H9 (cell line): ENCODE data around the gene ZBTB7A. TPM values are rescaled to one million over a fixed set of nuclear protein-coding genes. Genes with fewer than 3 reads are reported as not detected.

Experiments
- DNase-seq: peaks from one replicate; pipeline ENCODE4 v3.0.0-alpha.2; 2017
- H2AFZ ChIP-seq: one replicate; pipeline ENCODE4 v1.6.1; 2013; ENCODE audit warnings: mild to moderate bottlenecking, low read length, control low read depth, moderate library complexity
- H2AK5ac ChIP-seq: 2 replicates; pipeline ENCODE4 v1.6.1; 2013; ENCODE audit warnings: low read length, control low read depth, mixed read lengths; ENCODE audit not compliant: insufficient read length
- H2BK120ac ChIP-seq: one replicate; pipeline ENCODE4 v1.6.1; 2013; ENCODE audit warnings: low read depth, mild to moderate bottlenecking, low read length, control low read depth, inconsistent platforms; ENCODE audit not compliant: poor library complexity, severe bottlenecking
- H2BK12ac ChIP-seq: 2 replicates; pipeline ENCODE4 v1.6.1; 2013; ENCODE audit warnings: low read length, control low read depth, mixed read lengths, low read depth; ENCODE audit not compliant: insufficient read length
- H2BK15ac ChIP-seq: 2 replicates; pipeline ENCODE4 v1.6.1; 2013; ENCODE audit warnings: low read depth, low read length, control low read depth
- H2BK20ac ChIP-seq: one replicate; pipeline ENCODE4 v1.6.1; 2013; ENCODE audit warnings: low read depth, mild to moderate bottlenecking, low read length, control low read depth, inconsistent platforms; ENCODE audit not compliant: poor library complexity, severe bottlenecking
- H2BK5ac ChIP-seq: 2 replicates; pipeline ENCODE4 v1.6.1; 2013; ENCODE audit warnings: low read length, control low read depth, mixed read lengths; ENCODE audit not compliant: insufficient read length
- H3K14ac ChIP-seq: 2 replicates; pipeline ENCODE4 v1.6.1; 2013; ENCODE audit warnings: low read length, control low read depth; ENCODE audit not compliant: insufficient read depth
- H3K18ac ChIP-seq: 2 replicates; pipeline ENCODE4 v1.6.1; 2013; ENCODE audit warnings: low read depth, mild to moderate bottlenecking, mixed read lengths, low read length, control low read depth; ENCODE audit not compliant: insufficient read length
- H3K23ac ChIP-seq: 2 replicates; pipeline ENCODE4 v1.6.1; 2013; ENCODE audit warnings: low read length, control low read depth, mixed read lengths, low read depth; ENCODE audit not compliant: insufficient read length
- H3K23me2 ChIP-seq: 2 replicates; pipeline ENCODE4 v1.6.1; 2013; ENCODE audit warnings: low read depth, mild to moderate bottlenecking, mixed read lengths, low read length, control low read depth; ENCODE audit not compliant: insufficient read length, poor library complexity, severe bottlenecking
- H3K27ac ChIP-seq: 2 replicates; pipeline ENCODE4 v1.5.1; 2013; ENCODE audit warnings: low read length, control low read depth, mixed read lengths, low read depth; ENCODE audit not compliant: insufficient read length
- H3K27me3 ChIP-seq: 2 replicates; pipeline ENCODE4 v1.6.1; 2013; ENCODE audit warnings: low read length, control low read depth, inconsistent platforms; ENCODE audit not compliant: insufficient read depth
- H3K4ac ChIP-seq: 2 replicates; pipeline ENCODE4 v1.6.1; 2013; ENCODE audit warnings: low read depth, mild to moderate bottlenecking, control low read depth, inconsistent platforms, low read length, moderate library complexity
- H3K4me1 ChIP-seq: 2 replicates; pipeline ENCODE4 v1.6.1; 2013; ENCODE audit warnings: low read length, control low read depth, inconsistent platforms; ENCODE audit not compliant: insufficient read depth
- H3K4me2 ChIP-seq: 2 replicates; pipeline ENCODE4 v1.6.1; 2013; ENCODE audit warnings: low read length, control low read depth, mixed read lengths; ENCODE audit not compliant: insufficient read length, insufficient read depth
- H3K56ac ChIP-seq: 2 replicates; pipeline ENCODE4 v1.6.1; 2013; ENCODE audit warnings: low read depth, mild to moderate bottlenecking, mixed read lengths, low read length, control low read depth; ENCODE audit not compliant: insufficient read length
- H3K79me1 ChIP-seq: 2 replicates; pipeline ENCODE4 v1.6.1; 2013; ENCODE audit warnings: low read depth, mild to moderate bottlenecking, moderate library complexity, low read length, control low read depth, inconsistent platforms; ENCODE audit not compliant: insufficient read depth, poor library complexity, severe bottlenecking
- H3K79me2 ChIP-seq: 2 replicates; pipeline ENCODE4 v1.6.1; 2013; ENCODE audit warnings: low read length, control low read depth, inconsistent platforms; ENCODE audit not compliant: insufficient read depth
- H3K9ac ChIP-seq: 2 replicates; pipeline ENCODE4 v1.6.1; 2013; ENCODE audit warnings: low read length, control low read depth, mixed read lengths; ENCODE audit not compliant: insufficient read length; ENCODE audit errors: extremely low read depth
- H3K9me3 ChIP-seq: one replicate; pipeline ENCODE4 v1.6.1; 2013; ENCODE audit warnings: low read depth, low read length, inconsistent platforms; ENCODE audit not compliant: control insufficient read depth
- H3T11ph ChIP-seq: one replicate; pipeline ENCODE4 v1.6.1; 2013; ENCODE audit warnings: mild to moderate bottlenecking, low read length, control low read depth, inconsistent platforms
- H4K20me1 ChIP-seq: one replicate; pipeline ENCODE4 v1.6.1; 2013; ENCODE audit not compliant: control insufficient read depth, insufficient read length, insufficient read depth
- H4K5ac ChIP-seq: 2 replicates; pipeline ENCODE4 v1.6.1; 2013; ENCODE audit warnings: low read depth, mild to moderate bottlenecking, mixed read lengths, low read length, control low read depth; ENCODE audit not compliant: insufficient read length
- H4K8ac ChIP-seq: replicated peaks from 2 replicates; pipeline ENCODE4 v1.6.1; 2013; ENCODE audit warnings: low read length, control low read depth, mixed read lengths, low read depth; ENCODE audit not compliant: insufficient read length
- H4K91ac ChIP-seq: 2 replicates; pipeline ENCODE4 v1.6.1; 2013; ENCODE audit warnings: low read depth, mild to moderate bottlenecking, moderate library complexity, mixed read lengths, low read length, control low read depth; ENCODE audit not compliant: insufficient read length
- H3K27ac Mint-ChIP-seq, 3 experiments: 2 replicates in 2 of 3; 3 replicates in 1 of 3; pipeline ENCODE4 v1.8.0; 2020 to 2021; ENCODE audit warnings: mixed read lengths in 3 of 3, mild to moderate bottlenecking in 1 of 3, moderate library complexity in 1 of 3
- H3K27me3 Mint-ChIP-seq: 2 replicates; pipeline ENCODE4 v1.8.0; 2021; ENCODE audit warnings: low read depth, mild to moderate bottlenecking, moderate library complexity, mixed read lengths
- H3K36me3 Mint-ChIP-seq, 3 experiments: 2 replicates in 2 of 3; 3 replicates in 1 of 3; pipeline ENCODE4 v1.8.0; 2020 to 2021; ENCODE audit warnings: low read depth in 3 of 3, mixed read lengths in 3 of 3; ENCODE audit not compliant: insufficient read depth in 1 of 3
- H3K4me1 Mint-ChIP-seq, 2 experiments: 2 replicates each; pipeline ENCODE4 v1.8.0; 2020; ENCODE audit warnings: mixed read lengths in 2 of 2
- H3K4me3 Mint-ChIP-seq, 2 experiments: 2 replicates in 1 of 2; 3 replicates in 1 of 2; pipeline ENCODE4 v1.8.0; 2020 to 2021; ENCODE audit warnings: mild to moderate bottlenecking in 2 of 2, mixed read lengths in 2 of 2, moderate library complexity in 1 of 2
- H3K9me3 Mint-ChIP-seq, 2 experiments: 2 replicates in 1 of 2; 3 replicates in 1 of 2; pipeline ENCODE4 v1.8.0; 2020; ENCODE audit warnings: mild to moderate bottlenecking in 2 of 2, mixed read lengths in 2 of 2, moderate library complexity in 1 of 2
- WGBS: extraction: QIAGEN DNeasy Blood & Tissue Kit; methylation state at CpG from one replicate; pipeline ENCODE4 v1.1.7; 2013; ENCODE audit warnings: missing lambda C conversion rate, low lambda C conversion rate, mixed read lengths; ENCODE audit not compliant: insufficient read length; ENCODE audit errors: extremely low coverage; 5-methylcytosine and 5-hydroxymethylcytosine counted together
- total RNA-seq: library from RNA; stranded (reverse); gene quantifications from 2 replicates; pipeline ENCODE4 v1.2.1, GENCODE V29; 2021
- TF ChIP-seq, protein P1 (sequence below): fragments of 200-600 bp; sonication (generic); conservative IDR thresholded peaks from 3 replicates; pipeline ENCODE4 v1.8.0; 2021; ENCODE audit warnings: antibody characterized with exemption, mild to moderate bottlenecking

ZBTB7A gene
- total RNA-seq, 1 experiment from 2014 or later = 24.9 TPM

DNA sequence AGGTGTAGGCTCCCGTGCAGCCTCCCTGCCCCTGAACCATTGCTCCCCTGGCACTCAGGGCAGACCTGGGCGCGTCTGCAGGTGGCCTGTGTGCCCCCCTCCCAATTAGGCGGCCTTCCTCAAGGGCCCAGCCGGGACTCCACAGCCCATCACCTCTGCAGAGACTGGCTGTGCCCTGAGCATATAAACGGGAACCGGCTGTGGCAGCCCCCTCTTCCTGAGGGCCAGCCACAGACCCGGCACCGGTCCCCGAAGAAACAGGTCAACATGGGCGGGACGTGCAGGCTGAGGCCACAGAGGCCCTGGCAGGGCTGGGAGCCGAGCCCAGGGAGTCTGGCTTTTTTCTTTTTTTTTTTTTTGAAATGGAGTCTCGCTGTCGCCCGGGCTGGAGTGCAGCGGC, 47.1 kb downstream of the ZBTB7A start:
- no peak overlapping the region for H3K9ac ChIP-seq
- TF ChIP-seq, protein P1, sequence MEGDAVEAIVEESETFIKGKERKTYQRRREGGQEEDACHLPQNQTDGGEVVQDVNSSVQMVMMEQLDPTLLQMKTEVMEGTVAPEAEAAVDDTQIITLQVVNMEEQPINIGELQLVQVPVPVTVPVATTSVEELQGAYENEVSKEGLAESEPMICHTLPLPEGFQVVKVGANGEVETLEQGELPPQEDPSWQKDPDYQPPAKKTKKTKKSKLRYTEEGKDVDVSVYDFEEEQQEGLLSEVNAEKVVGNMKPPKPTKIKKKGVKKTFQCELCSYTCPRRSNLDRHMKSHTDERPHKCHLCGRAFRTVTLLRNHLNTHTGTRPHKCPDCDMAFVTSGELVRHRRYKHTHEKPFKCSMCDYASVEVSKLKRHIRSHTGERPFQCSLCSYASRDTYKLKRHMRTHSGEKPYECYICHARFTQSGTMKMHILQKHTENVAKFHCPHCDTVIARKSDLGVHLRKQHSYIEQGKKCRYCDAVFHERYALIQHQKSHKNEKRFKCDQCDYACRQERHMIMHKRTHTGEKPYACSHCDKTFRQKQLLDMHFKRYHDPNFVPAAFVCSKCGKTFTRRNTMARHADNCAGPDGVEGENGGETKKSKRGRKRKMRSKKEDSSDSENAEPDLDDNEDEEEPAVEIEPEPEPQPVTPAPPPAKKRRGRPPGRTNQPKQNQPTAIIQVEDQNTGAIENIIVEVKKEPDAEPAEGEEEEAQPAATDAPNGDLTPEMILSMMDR = no peak
- H3K4ac ChIP-seq = no peak overlapping the region
- H4K5ac ChIP-seq = no peak overlapping the region
- Mint-ChIP-seq H3K27me3 (no peaks in the 10 kb centered on the region), H3K4me3 (no peak overlapping the region), H3K9me3 (no peaks in the 10 kb centered on the region; a peak in 1 of 5 replicates), H3K27ac (0 out of 7 replicates have a peak overlapping the region, but pooled peaks of 1 of the 3 experiments have one; percentile 44), H3K4me1 (0 out of 4 replicates have a peak, but pooled peaks cover 0 to 5% of the 10 kb centered on the region in 2 experiments), H3K36me3 (peaks cover 12 to 33% (median 31%) of the 10 kb centered on the region in 3 experiments)
- no peak overlapping the region for H4K8ac ChIP-seq
- no peak overlapping the region for H3K23ac ChIP-seq
- no peaks in the 10 kb centered on the region for H3K27me3 ChIP-seq
- WGBS = no CpG with 5 or more reads among the region's 17 CpGs
- H2BK20ac ChIP-seq = no peak overlapping the region
- no peak overlapping the region for H3K18ac ChIP-seq
- H3K23me2 ChIP-seq = no peaks in the 10 kb centered on the region
- DNase-seq = no peak
- no peak overlapping the region for H2BK5ac ChIP-seq
- H2BK15ac ChIP-seq = no peak overlapping the region
- peaks cover 9% of the 10 kb centered on the region for H3K79me1 ChIP-seq
- H3K4me1 ChIP-seq = no peaks in the 10 kb centered on the region
- no peak overlapping the region for H3K14ac ChIP-seq
- H4K20me1 ChIP-seq = no peaks in the 10 kb centered on the region
- no peak overlapping the region for H2BK12ac ChIP-seq
- H3K4me2 ChIP-seq = no peak overlapping the region
- peaks cover 7% of the 10 kb centered on the region; the same call in 1 of the 2 replicates for H3K79me2 ChIP-seq
- H3T11ph ChIP-seq = no peak overlapping the region
- no peak overlapping the region for H3K27ac ChIP-seq
- H3K56ac ChIP-seq = no peak overlapping the region
- H2AK5ac ChIP-seq = no peak overlapping the region
- H2AFZ ChIP-seq = no peak overlapping the region
- no peaks in the 10 kb centered on the region for H3K9me3 ChIP-seq
- H2BK120ac ChIP-seq = no peak overlapping the region
- no peak overlapping the region for H4K91ac ChIP-seq
